GM23248 (cell line): Measurements from ENCODE around the gene CFAP251. TPM values are rescaled to one million over a fixed set of nuclear protein-coding genes. Genes with fewer than 3 reads are reported as not detected.

Source experiments
- DNase-seq: peaks from one replicate; pipeline ENCODE4 v3.0.0-alpha.2; 2015
- H2AFZ ChIP-seq: fragments of 200-600 bp; sonication (generic); 2 replicates; pipeline ENCODE4 v1.6.1; 2016; ENCODE audit warnings: antibody characterized with exemption
- H3F3A ChIP-seq: fragments of 200-600 bp; sonication (generic); 2 replicates; pipeline ENCODE4 v1.6.1; 2016; ENCODE audit warnings: mild to moderate bottlenecking, antibody characterized with exemption, mixed run types; ENCODE audit not compliant: insufficient read depth
- H3K27ac ChIP-seq: fragments of 200-600 bp; sonication (generic); 2 replicates; pipeline ENCODE4 v1.5.1; 2016; ENCODE audit warnings: mild to moderate bottlenecking
- H3K27me3 ChIP-seq: fragments of 200-600 bp; sonication (generic); replicated peaks from 2 replicates; pipeline ENCODE4 v1.6.1; 2016; ENCODE audit warnings: mild to moderate bottlenecking; ENCODE audit not compliant: insufficient read depth
- H3K36me3 ChIP-seq: fragments of 200-600 bp; sonication (generic); 2 replicates; pipeline ENCODE4 v1.6.1; 2016; ENCODE audit warnings: low read depth, mild to moderate bottlenecking
- H3K4me1 ChIP-seq: fragments of 200-600 bp; sonication (generic); 2 replicates; pipeline ENCODE4 v1.6.1; 2016; ENCODE audit warnings: mild to moderate bottlenecking; ENCODE audit not compliant: insufficient read depth
- H3K4me2 ChIP-seq: fragments of 200-600 bp; sonication (generic); one replicate; pipeline ENCODE4 v1.6.1; 2016; ENCODE audit warnings: mild to moderate bottlenecking; ENCODE audit not compliant: unreplicated experiment
- H3K4me3 ChIP-seq: fragments of 200-600 bp; sonication (generic); 2 replicates; pipeline ENCODE4 v1.5.1; 2016; ENCODE audit warnings: mild to moderate bottlenecking
- H3K79me2 ChIP-seq: fragments of 200-600 bp; sonication (generic); 2 replicates; pipeline ENCODE4 v1.6.1; 2016; ENCODE audit warnings: mild to moderate bottlenecking; ENCODE audit not compliant: insufficient read depth
- H3K9ac ChIP-seq: fragments of 200-600 bp; sonication (generic); 2 replicates; pipeline ENCODE4 v1.6.1; 2016; ENCODE audit warnings: mild to moderate bottlenecking
- H3K9me2 ChIP-seq: fragments of 200-600 bp; sonication (generic); 2 replicates; pipeline ENCODE4 v1.6.1; 2016; ENCODE audit warnings: mixed run types, mild to moderate bottlenecking, moderate library complexity; ENCODE audit not compliant: insufficient read depth
- H3K9me3 ChIP-seq: fragments of 200-600 bp; sonication (generic); one replicate; pipeline ENCODE4 v1.6.1; 2017; ENCODE audit warnings: low read depth
- H4K20me1 ChIP-seq: fragments of 200-600 bp; sonication (generic); 2 replicates; pipeline ENCODE4 v1.6.0; 2016; ENCODE audit not compliant: insufficient read depth
- EZH2 ChIP-seq: fragments of 200-600 bp; sonication (generic); IDR thresholded peaks from 2 replicates; pipeline ENCODE4 v1.6.1; 2018; ENCODE audit warnings: antibody characterized with exemption, mild to moderate bottlenecking; ENCODE audit not compliant: insufficient read depth, poor library complexity, severe bottlenecking
- EZH2phosphoT487 ChIP-seq: fragments of 200-600 bp; sonication (generic); IDR thresholded peaks from 2 replicates; pipeline ENCODE4 v1.6.1; 2018; ENCODE audit warnings: antibody characterized with exemption, moderate library complexity, mild to moderate bottlenecking, low read depth; ENCODE audit not compliant: insufficient read depth
- WGBS, 2 experiments: methylation state at CpG; one replicate each; pipeline ENCODE4 v1.1.6; 2015 to 2017; ENCODE audit warnings: low lambda C conversion rate in 2 of 2, low coverage in 1 of 2; ENCODE audit errors: missing lambda C conversion rate in 2 of 2; 5-methylcytosine and 5-hydroxymethylcytosine counted together
- in situ Hi-C: fragments of 300-500 bp; cut with MboI; formaldehyde crosslinking; loops from 2 replicates; pipeline ENCODE4 v1.15.0; 2020
- polyA plus RNA-seq: library from polyadenylated mRNA; unstranded; fragments of >200 nt; fragmentation: Nextera tagmentation; extraction: Ambion mirVana; gene quantifications from 2 replicates; pipeline ENCODE4 v1.2.1, GENCODE V29; 2016
- total RNA-seq: library from RNA; depleted of rRNA; stranded (reverse); fragments of >200 nt; shearing (Covaris generic); gene quantifications from 2 replicates; pipeline ENCODE4 v1.2.3, GENCODE V29; 2014

The CFAP251 gene
- total and polyA plus RNA-seq, 2 experiments from 2014 or later, result 0.58 to 1.6 TPM

DNA sequence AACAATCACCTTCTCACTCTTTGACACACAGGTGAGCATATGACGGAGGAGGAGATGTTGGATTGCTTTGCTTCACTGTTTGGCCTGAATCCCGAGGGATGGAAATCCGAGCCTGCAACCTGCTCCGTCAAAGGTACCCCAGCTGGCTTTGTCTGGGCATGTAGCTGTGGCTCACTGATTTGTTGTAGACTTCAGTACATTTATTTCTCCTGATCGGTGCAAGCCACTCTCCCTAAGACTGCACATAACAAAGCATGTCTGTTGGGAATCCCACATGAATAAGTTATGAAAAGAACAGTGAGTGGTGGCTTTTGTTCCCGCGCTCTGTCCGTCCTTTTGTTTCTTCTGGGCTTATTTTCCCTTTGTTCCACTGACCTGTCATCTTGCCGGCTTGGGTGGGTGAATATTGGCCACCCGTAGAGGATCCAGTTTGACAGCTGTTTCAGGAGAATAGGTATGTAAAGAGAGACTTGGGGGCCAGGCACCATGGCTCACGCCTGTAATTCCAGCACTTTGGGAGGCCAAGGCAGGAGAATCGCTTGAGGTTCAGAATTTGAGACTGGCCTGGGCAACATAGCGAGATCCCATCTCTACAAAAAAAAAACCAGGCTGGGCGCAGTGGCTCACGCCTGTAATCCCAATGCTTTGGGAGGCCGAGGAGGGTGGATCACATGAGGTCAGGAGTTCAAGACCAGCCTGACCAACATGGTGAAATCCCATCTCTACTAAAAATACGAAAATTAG, 83.2 kb downstream of the CFAP251 start:
- Histone ChIP-seq H2AFZ (no peak overlapping the region), H3K9me3 (no peaks in the 10 kb centered on the region), H3K4me2 (no peak overlapping the region), H3K36me3 (no peaks in the 10 kb centered on the region), H4K20me1 (no peaks in the 10 kb centered on the region), H3K4me3 (no peak overlapping the region), H3K79me2 (no peaks in the 10 kb centered on the region), H3K27ac (no peak overlapping the region), H3K9me2 (no peaks in the 10 kb centered on the region), H3K4me1 (peaks cover 18% of the 10 kb centered on the region), H3K27me3 (no peaks in the 10 kb centered on the region), H3K9ac (no peak overlapping the region), H3F3A (peaks cover 20% of the 10 kb centered on the region; the same call in 1 of the 2 replicates)
- 97 to 98% methylated on average over 17 of the region's 17 CpGs for WGBS, 2 experiments
- TF ChIP-seq EZH2 (no peak), EZH2phosphoT487 (no peak)
- no peak for DNase-seq
- in situ Hi-C loops, result no loop called here

DNA sequence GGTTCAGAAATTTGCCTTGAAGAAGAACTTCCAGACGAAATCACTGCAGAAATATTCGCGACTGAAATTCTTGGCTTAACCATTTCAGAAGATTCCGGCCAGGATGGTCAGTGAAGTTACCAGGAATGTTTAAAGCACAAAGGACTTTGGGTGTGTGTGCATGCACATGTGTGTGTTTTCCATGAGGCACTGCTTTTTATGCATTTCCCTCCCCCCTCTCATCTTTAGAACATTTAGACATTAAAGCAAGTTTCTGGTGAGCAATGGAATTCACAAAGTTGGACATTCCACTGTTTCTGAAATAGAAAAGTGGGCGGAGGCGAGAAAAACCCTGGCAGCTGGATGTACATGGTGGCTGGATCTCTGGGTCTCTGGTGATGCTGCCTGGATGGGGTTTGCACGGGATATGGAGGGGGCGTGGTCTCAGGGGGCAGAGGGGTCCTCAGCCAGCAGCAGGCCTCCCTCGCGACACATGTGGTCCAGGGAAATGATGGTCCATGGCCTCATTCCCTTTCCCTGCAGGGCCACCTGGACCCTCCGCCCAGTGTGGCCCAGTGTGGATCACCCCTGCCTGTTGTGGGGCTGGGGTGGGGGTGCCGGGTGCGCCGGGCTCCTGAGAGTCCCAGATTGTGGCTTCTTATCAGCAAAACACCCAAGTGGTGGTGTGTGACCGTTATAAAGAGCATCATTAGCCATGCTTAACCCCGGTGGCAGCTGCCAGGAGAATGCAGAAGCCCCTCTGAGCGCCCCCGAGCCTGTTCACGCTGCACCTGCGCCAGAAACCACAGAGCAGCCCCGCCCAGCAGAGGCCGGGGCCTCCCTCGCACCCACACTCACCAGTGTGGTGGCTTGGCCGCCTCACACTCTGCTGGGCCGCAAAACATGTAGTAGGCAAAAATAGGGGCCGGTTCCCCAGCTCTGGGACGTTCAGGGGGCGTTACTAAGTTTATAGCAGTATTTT, 85.5 kb downstream of the CFAP251 start:
- peak overlapping the region; percentile 39 for H3K27ac ChIP-seq
- H2AFZ ChIP-seq, result peak overlapping the region; percentile 35; the same call in 1 of the 2 replicates
- H3F3A ChIP-seq, result peaks cover 15% of the 10 kb centered on the region; the same call in 1 of the 2 replicates
- no peaks in the 10 kb centered on the region for H4K20me1 ChIP-seq
- peaks cover 14% of the 10 kb centered on the region for H3K4me1 ChIP-seq
- H3K9ac ChIP-seq, result no peak overlapping the region
- no peaks in the 10 kb centered on the region for H3K9me2 ChIP-seq
- 34 to 42% methylated on average over 27 to 28 of the region's 28 CpGs for WGBS, 2 experiments
- no peaks in the 10 kb centered on the region for H3K79me2 ChIP-seq
- no peaks in the 10 kb centered on the region for H3K27me3 ChIP-seq
- peak; percentile 62 for DNase-seq
- no peaks in the 10 kb centered on the region for H3K9me3 ChIP-seq
- in situ Hi-C loops, result no loop called here
- no peak for TF ChIP-seq EZH2phosphoT487
- TF ChIP-seq EZH2, result no peak
- no peak overlapping the region for H3K4me2 ChIP-seq
- H3K36me3 ChIP-seq, result no peaks in the 10 kb centered on the region
- H3K4me3 ChIP-seq, result no peak overlapping the region

DNA sequence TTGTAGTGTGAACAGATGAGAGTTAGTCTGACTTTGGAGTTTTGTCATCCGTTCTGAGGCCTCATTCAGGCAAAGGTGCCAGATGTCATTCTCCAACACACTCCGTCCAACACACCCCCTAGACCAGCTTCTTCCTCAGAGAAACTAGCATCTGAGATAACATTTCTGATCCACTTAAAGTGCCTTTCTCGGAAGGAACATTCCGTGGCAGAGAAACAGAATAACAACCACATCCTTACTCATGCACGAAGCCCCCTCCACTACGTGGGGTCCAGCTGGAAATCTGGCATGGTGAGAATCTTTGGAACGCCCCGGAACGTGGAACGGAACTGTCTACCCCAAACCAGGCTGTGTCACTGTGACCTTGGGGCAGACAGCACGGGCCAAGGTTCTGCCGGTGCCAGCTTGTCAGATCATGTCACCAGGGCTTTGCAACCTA, 86.3 kb downstream of the CFAP251 start:
- Histone ChIP-seq H3K9me2 (no peaks in the 10 kb centered on the region), H3K36me3 (no peaks in the 10 kb centered on the region), H3K4me3 (no peak overlapping the region), H3K27ac (no peak overlapping the region), H4K20me1 (no peaks in the 10 kb centered on the region), H2AFZ (peak overlapping the region; percentile 35; the same call in 1 of the 2 replicates), H3K4me2 (no peak overlapping the region), H3K9ac (no peak overlapping the region), H3K4me1 (peaks cover 14% of the 10 kb centered on the region), H3K9me3 (no peaks in the 10 kb centered on the region), H3K27me3 (no peaks in the 10 kb centered on the region), H3F3A (peaks cover 15% of the 10 kb centered on the region; the same call in 1 of the 2 replicates), H3K79me2 (no peaks in the 10 kb centered on the region)
- DNase-seq, result peak; percentile 10
- in situ Hi-C loops, result no loop called here
- TF ChIP-seq EZH2 (no peak), EZH2phosphoT487 (no peak)
- 31 to 37% methylated on average over 12 of the region's 12 CpGs for WGBS, 2 experiments

- no peak overlapping the region for H3K27ac ChIP-seq
- DNase-seq, result no peak
- H2AFZ ChIP-seq, result no peak overlapping the region
- H3K4me3 ChIP-seq, result no peak overlapping the region
- no peaks in the 10 kb centered on the region for H3K27me3 ChIP-seq
- H3K4me1 ChIP-seq, result peaks cover 14% of the 10 kb centered on the region
- no peaks in the 10 kb centered on the region for H3K9me2 ChIP-seq
- in situ Hi-C loops, result no loop called here
- H4K20me1 ChIP-seq, result no peaks in the 10 kb centered on the region
- 82 to 83% methylated on average over 11 of the region's 11 CpGs for WGBS, 2 experiments
- H3K36me3 ChIP-seq, result no peaks in the 10 kb centered on the region
- no peak overlapping the region for H3K9ac ChIP-seq
- peaks cover 15% of the 10 kb centered on the region; the same call in 1 of the 2 replicates for H3F3A ChIP-seq
- TF ChIP-seq EZH2phosphoT487 (no peak), EZH2 (no peak)
- no peaks in the 10 kb centered on the region for H3K9me3 ChIP-seq
- H3K4me2 ChIP-seq, result no peak overlapping the region
- H3K79me2 ChIP-seq, result no peaks in the 10 kb centered on the region
Measured at GRCh38 chr12:122005252-122005776, 86.9 kb downstream of the CFAP251 start.
